Measurements from ENCODE around the gene FAM171A2.

FAM171A2 gene

GRCh38 chr17:44362949-44363612 lies 572 bp downstream of the FAM171A2 start:
- Histone ChIP-seq H3K4ac (ENCODE audit: low read depth in 1 of 2, low read length in 2 of 2) (peak overlapping the region in 1 of 2 experiments; percentile 71), H2AK5ac (ENCODE audit: low read length, severe bottlenecking) (no peak overlapping the region), H3K14ac (ENCODE audit: low read length in 2 of 2) (peak overlapping the region; percentile 51 to 58), H3K79me1 (replicated peaks; ENCODE audit: low read length, poor library complexity, severe bottlenecking) (peaks cover 37% of the 10 kb centered on the region), H3K27me3 (ENCODE audit: control insufficient read depth in 1 of 2, insufficient read depth in 1 of 2, low read length in 2 of 2) (peaks cover 24 to 28% of the 10 kb centered on the region in 2 experiments), H3K4me2 (ENCODE audit: low read length, poor library complexity, severe bottlenecking) (peak overlapping the region; percentile 85), H3K9me3 (ENCODE audit: control insufficient read depth, low read length) (no peaks in the 10 kb centered on the region), H3K4me3 (ENCODE audit: insufficient read depth in 1 of 2, low read depth in 1 of 2, low read length in 2 of 2) (peak overlapping the region; percentile 80 to 84), H4K91ac (ENCODE audit: low read length) (no peak overlapping the region), H2BK120ac (ENCODE audit: low read depth, low read length) (no peak overlapping the region), H2BK15ac (ENCODE audit: low read depth, poor library complexity, severe bottlenecking) (peak overlapping the region; percentile 76), H3K18ac (ENCODE audit: low read depth in 1 of 2, low read length in 2 of 2) (peak overlapping the region; percentile 60 to 84), H3K36me3 (ENCODE audit: control insufficient read depth in 1 of 2, insufficient read depth in 2 of 2, low read depth in 1 of 2, low read length in 2 of 2) (peaks cover 0 to 13% of the 10 kb centered on the region in 2 experiments), H3K4me1 (ENCODE audit: control insufficient read depth, insufficient read depth, low read depth, low read length) (peaks cover 37% of the 10 kb centered on the region), H3K23ac (ENCODE audit: low read length in 2 of 2) (peak overlapping the region in 1 of 2 experiments; percentile 64), H3K27ac (ENCODE audit: low read length, poor library complexity, severe bottlenecking) (no peak overlapping the region), H3K9ac (ENCODE audit: low read length) (peak overlapping the region; percentile 79), H2BK5ac (ENCODE audit: low read depth, low read length, poor library complexity, severe bottlenecking) (no peak overlapping the region), H2AFZ (ENCODE audit: low read depth, low read length) (peak overlapping the region; percentile 60), H2BK12ac (ENCODE audit: low read length in 2 of 2) (peak overlapping the region in 1 of 2 experiments; percentile 66), H4K8ac (ENCODE audit: low read length) (peak overlapping the region; percentile 42)
- WGBS: 2% methylated on average over 29 of the region's 45 CpGs
- DNase-seq: peak; percentile 14

GRCh38 chr17:44362459-44362948 lies 1.1 kb downstream of the FAM171A2 start:
- Histone ChIP-seq H3K27me3 (ENCODE audit: control insufficient read depth in 1 of 2, insufficient read depth in 1 of 2, low read length in 2 of 2) (peaks cover 20 to 26% of the 10 kb centered on the region in 2 experiments), H3K9me3 (ENCODE audit: control insufficient read depth, low read length) (no peaks in the 10 kb centered on the region), H2AFZ (ENCODE audit: low read depth, low read length) (no peak overlapping the region), H3K36me3 (ENCODE audit: control insufficient read depth in 1 of 2, insufficient read depth in 2 of 2, low read depth in 1 of 2, low read length in 2 of 2) (peaks cover 0 to 13% of the 10 kb centered on the region in 2 experiments), H3K4me2 (ENCODE audit: low read length, poor library complexity, severe bottlenecking) (peak overlapping the region; percentile 85), H3K4ac (ENCODE audit: low read depth in 1 of 2, low read length in 2 of 2) (no peak overlapping the region), H3K23ac (ENCODE audit: low read length in 2 of 2) (peak overlapping the region in 1 of 2 experiments; percentile 64), H3K4me3 (ENCODE audit: insufficient read depth in 1 of 2, low read depth in 1 of 2, low read length in 2 of 2) (peak overlapping the region; percentile 80 to 84), H3K9ac (ENCODE audit: low read length) (peak overlapping the region; percentile 79), H4K91ac (ENCODE audit: low read length) (peak overlapping the region; percentile 10), H2AK5ac (ENCODE audit: low read length, severe bottlenecking) (peak overlapping the region; percentile 8), H3K79me1 (replicated peaks; ENCODE audit: low read length, poor library complexity, severe bottlenecking) (peaks cover 39% of the 10 kb centered on the region), H3K27ac (ENCODE audit: low read length, poor library complexity, severe bottlenecking) (no peak overlapping the region), H3K14ac (ENCODE audit: low read length in 2 of 2) (peak overlapping the region in 1 of 2 experiments; percentile 51), H3K18ac (ENCODE audit: low read depth in 1 of 2, low read length in 2 of 2) (peak overlapping the region in 1 of 2 experiments; percentile 60), H2BK12ac (ENCODE audit: low read length in 2 of 2) (peak overlapping the region; percentile 21 to 66), H2BK5ac (ENCODE audit: low read depth, low read length, poor library complexity, severe bottlenecking) (no peak overlapping the region), H2BK15ac (ENCODE audit: low read depth, poor library complexity, severe bottlenecking) (no peak overlapping the region), H3K4me1 (ENCODE audit: control insufficient read depth, insufficient read depth, low read depth, low read length) (peaks cover 40% of the 10 kb centered on the region), H2BK120ac (ENCODE audit: low read depth, low read length) (no peak overlapping the region), H4K8ac (ENCODE audit: low read length) (no peak overlapping the region)
- 14% methylated on average over 3 of the region's 11 CpGs for WGBS
- DNase-seq: no peak

GRCh38 chr17:44361292-44362260 lies 2.1 kb downstream of the FAM171A2 start:
- H3K4ac ChIP-seq (ENCODE audit: low read depth in 1 of 2, low read length in 2 of 2): no peak overlapping the region
- peak overlapping the region in 1 of 2 experiments; percentile 53 for H3K14ac ChIP-seq (ENCODE audit: low read length in 2 of 2)
- 65% methylated on average over 7 of the region's 11 CpGs for WGBS
- no peak overlapping the region for H4K8ac ChIP-seq (ENCODE audit: low read length)
- no peak overlapping the region for H2BK120ac ChIP-seq (ENCODE audit: low read depth, low read length)
- no peak overlapping the region for H2AFZ ChIP-seq (ENCODE audit: low read depth, low read length)
- peak overlapping the region; percentile 49 for H2BK5ac ChIP-seq (ENCODE audit: low read depth, low read length, poor library complexity, severe bottlenecking)
- DNase-seq: no peak
- H3K79me1 ChIP-seq (replicated peaks; ENCODE audit: low read length, poor library complexity, severe bottlenecking): peaks cover 39% of the 10 kb centered on the region
- no peak overlapping the region for H3K9ac ChIP-seq (ENCODE audit: low read length)
- peak overlapping the region; percentile 55 to 85 for H3K18ac ChIP-seq (ENCODE audit: low read depth in 1 of 2, low read length in 2 of 2)
- H3K23ac ChIP-seq (ENCODE audit: low read length in 2 of 2): peak overlapping the region in 1 of 2 experiments; percentile 23
- H3K36me3 ChIP-seq (ENCODE audit: control insufficient read depth in 1 of 2, insufficient read depth in 2 of 2, low read depth in 1 of 2, low read length in 2 of 2): peaks cover 0 to 13% of the 10 kb centered on the region in 2 experiments
- peak overlapping the region; percentile 91 for H4K91ac ChIP-seq (ENCODE audit: low read length)
- no peaks in the 10 kb centered on the region for H3K9me3 ChIP-seq (ENCODE audit: control insufficient read depth, low read length)
- peak overlapping the region; percentile 63 for H2AK5ac ChIP-seq (ENCODE audit: low read length, severe bottlenecking)
- peak overlapping the region; percentile 65 to 69 for H2BK12ac ChIP-seq (ENCODE audit: low read length in 2 of 2)
- H3K27ac ChIP-seq (ENCODE audit: low read length, poor library complexity, severe bottlenecking): no peak overlapping the region
- peaks cover 40% of the 10 kb centered on the region for H3K4me1 ChIP-seq (ENCODE audit: control insufficient read depth, insufficient read depth, low read depth, low read length)
- H3K27me3 ChIP-seq (ENCODE audit: control insufficient read depth in 1 of 2, insufficient read depth in 1 of 2, low read length in 2 of 2): peaks cover 15 to 19% of the 10 kb centered on the region in 2 experiments
- H3K4me2 ChIP-seq (ENCODE audit: low read length, poor library complexity, severe bottlenecking): peak overlapping the region; percentile 85
- no peak overlapping the region for H3K4me3 ChIP-seq (ENCODE audit: insufficient read depth in 1 of 2, low read depth in 1 of 2, low read length in 2 of 2)
- H2BK15ac ChIP-seq (ENCODE audit: low read depth, poor library complexity, severe bottlenecking): no peak overlapping the region
